CD4-positive, alpha-beta T cell (primary cell): ENCODE data around the gene SHH. TPM values are rescaled to one million over a fixed set of nuclear protein-coding genes. Genes with fewer than 3 reads are reported as not detected.

Experiments used
- ATAC-seq: fragments of 200-7000 bp; cut with Tn5 transposase; one replicate; pipeline ENCODE4 v1.10.0; 2022; ENCODE audit warnings: mild to moderate bottlenecking; ENCODE audit not compliant: poor library complexity
- CTCF ChIA-PET: fragments of 350-600 bp; sonication (Branson Sonifier 250); formaldehyde crosslinking; loops from one replicate; lab custom pipeline; 2021; ENCODE audit warnings: antibody characterized with exemption, inconsistent platforms; lab: Charles Lee
- POLR2A ChIA-PET: fragments of 350-600 bp; sonication (Branson Sonifier 250); formaldehyde crosslinking; loops from one replicate; lab custom pipeline; 2021; ENCODE audit warnings: antibody characterized with exemption, inconsistent platforms; lab: Charles Lee
- DNase-seq, 14 experiments: peaks; one replicate each; pipeline ENCODE4 v3.0.0-alpha.2; 2013 to 2020; ENCODE audit warnings: mixed read lengths in 2 of 14
- H3K27ac ChIP-seq, 2 donors: one replicate each; pipeline versions ENCODE4 v1.5.1 to v1.7.0; 2013; ENCODE audit warnings: low read length in 2 of 2, low read depth in 1 of 2, mild to moderate bottlenecking in 1 of 2
- H3K27me3 ChIP-seq, 2 experiments: 1 replicate in 1 of 2; 2 replicates in 1 of 2; pipeline versions ENCODE4 v1.6.1 to v1.7.0; 2013; ENCODE audit warnings: low read length in 2 of 2, control low read depth in 1 of 2, mild to moderate bottlenecking in 1 of 2, moderate library complexity in 1 of 2; ENCODE audit not compliant: insufficient read depth in 2 of 2, control insufficient read depth in 1 of 2
- H3K36me3 ChIP-seq: one replicate; pipeline ENCODE4 v1.6.1; 2013; ENCODE audit warnings: low read length, control low read depth; ENCODE audit not compliant: insufficient read depth
- H3K4me1 ChIP-seq: one replicate; pipeline ENCODE4 v1.6.1; 2013; ENCODE audit warnings: low read length, control low read depth; ENCODE audit not compliant: insufficient read depth
- H3K4me3 ChIP-seq: one replicate; pipeline ENCODE4 v1.5.1; 2013; ENCODE audit warnings: mild to moderate bottlenecking, low read length, moderate library complexity
- H3K9me3 ChIP-seq, 2 experiments: 1 replicate in 1 of 2; 2 replicates in 1 of 2; pipeline versions ENCODE4 v1.6.1 to v1.7.0; 2013; ENCODE audit warnings: low read length in 2 of 2, mild to moderate bottlenecking in 2 of 2, control low read depth in 1 of 2, moderate library complexity in 1 of 2; ENCODE audit not compliant: control insufficient read depth in 1 of 2, insufficient read depth in 1 of 2
- H3K27ac Mint-ChIP-seq: one replicate; pipeline ENCODE4 v1.8.0; 2020; ENCODE audit warnings: mixed read lengths
- H3K27me3 Mint-ChIP-seq: one replicate; pipeline ENCODE4 v1.8.0; 2021; ENCODE audit warnings: mixed read lengths
- H3K36me3 Mint-ChIP-seq: one replicate; pipeline ENCODE4 v1.8.0; 2021; ENCODE audit warnings: low read depth, mixed read lengths
- H3K4me1 Mint-ChIP-seq: one replicate; pipeline ENCODE4 v1.8.0; 2021; ENCODE audit warnings: low read depth, mixed read lengths
- H3K4me3 Mint-ChIP-seq: one replicate; pipeline ENCODE4 v1.8.0; 2020; ENCODE audit warnings: mild to moderate bottlenecking, mixed read lengths
- H3K9me3 Mint-ChIP-seq: one replicate; pipeline ENCODE4 v1.8.0; 2020; ENCODE audit warnings: mixed read lengths
- intact Hi-C, 2 experiments: fragments of 100-400 bp; cut with DNase I in 1 of 2; cut with micrococcal nuclease in 1 of 2; formaldehyde crosslinking; loops; one replicate each; pipeline versions ENCODE4 v1.15.1 to v1.9.0; 2023 to 2025; cut with DNase I, micrococcal nuclease
- total RNA-seq, 174 experiments: library from RNA in 2 of 174; stranded (reverse) in 2 of 174; gene quantifications; one replicate each; pipeline ENCODE4 v1.2.3 and lab custom pipeline; 2021 to 2026
- TF ChIP-seq, protein P1 (sequence below): fragments of 200-600 bp; IDR thresholded peaks from one replicate; pipeline ENCODE4 v1.8.0; 2022; ENCODE audit warnings: antibody characterized with exemption, mild to moderate bottlenecking

The SHH gene
- total RNA-seq, 2 experiments from 2014 or later, result not detected

DNA sequence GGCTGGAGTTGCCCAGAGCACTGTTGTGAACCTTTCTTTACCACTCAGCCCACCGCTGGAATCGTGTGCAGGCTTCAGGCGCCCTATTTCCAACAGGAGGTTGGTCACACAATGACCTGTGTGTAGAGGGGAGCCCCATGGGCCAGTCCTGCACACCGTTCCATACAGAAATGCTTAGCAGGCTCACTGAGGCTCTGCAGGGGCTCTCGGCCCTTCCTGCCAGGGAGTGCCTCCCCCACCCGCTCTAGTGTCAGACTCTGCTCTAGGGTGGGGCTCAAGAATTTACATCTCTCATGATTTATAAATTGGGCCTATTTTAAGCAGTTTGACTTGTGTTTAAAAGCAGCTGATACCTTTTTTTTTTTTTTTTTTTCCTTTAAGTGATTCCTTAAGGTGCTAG lies 42.0 kb downstream of the SHH start:
- no peak overlapping the region for H3K4me3 ChIP-seq
- DNase-seq (no peak), ATAC-seq (no peak)
- Mint-ChIP-seq H3K27me3 (no peaks in the 10 kb centered on the region), H3K36me3 (peaks cover 92% of the 10 kb centered on the region), H3K4me1 (peaks cover 4% of the 10 kb centered on the region), H3K9me3 (no peaks in the 10 kb centered on the region), H3K27ac (no peak overlapping the region), H3K4me3 (no peak overlapping the region)
- H3K4me1 ChIP-seq, result no peaks in the 10 kb centered on the region
- H3K27me3 ChIP-seq, result no peaks in the 10 kb centered on the region
- ChIA-PET POLR2A (no interaction called here), CTCF (no interaction called here)
- TF ChIP-seq, protein P1, sequence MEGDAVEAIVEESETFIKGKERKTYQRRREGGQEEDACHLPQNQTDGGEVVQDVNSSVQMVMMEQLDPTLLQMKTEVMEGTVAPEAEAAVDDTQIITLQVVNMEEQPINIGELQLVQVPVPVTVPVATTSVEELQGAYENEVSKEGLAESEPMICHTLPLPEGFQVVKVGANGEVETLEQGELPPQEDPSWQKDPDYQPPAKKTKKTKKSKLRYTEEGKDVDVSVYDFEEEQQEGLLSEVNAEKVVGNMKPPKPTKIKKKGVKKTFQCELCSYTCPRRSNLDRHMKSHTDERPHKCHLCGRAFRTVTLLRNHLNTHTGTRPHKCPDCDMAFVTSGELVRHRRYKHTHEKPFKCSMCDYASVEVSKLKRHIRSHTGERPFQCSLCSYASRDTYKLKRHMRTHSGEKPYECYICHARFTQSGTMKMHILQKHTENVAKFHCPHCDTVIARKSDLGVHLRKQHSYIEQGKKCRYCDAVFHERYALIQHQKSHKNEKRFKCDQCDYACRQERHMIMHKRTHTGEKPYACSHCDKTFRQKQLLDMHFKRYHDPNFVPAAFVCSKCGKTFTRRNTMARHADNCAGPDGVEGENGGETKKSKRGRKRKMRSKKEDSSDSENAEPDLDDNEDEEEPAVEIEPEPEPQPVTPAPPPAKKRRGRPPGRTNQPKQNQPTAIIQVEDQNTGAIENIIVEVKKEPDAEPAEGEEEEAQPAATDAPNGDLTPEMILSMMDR, result no peak
- intact Hi-C loops, result no loop called here
- peaks cover 92% of the 10 kb centered on the region for H3K36me3 ChIP-seq
- H3K9me3 ChIP-seq, result no peaks in the 10 kb centered on the region
- H3K27ac ChIP-seq, result no peak overlapping the region

DNA sequence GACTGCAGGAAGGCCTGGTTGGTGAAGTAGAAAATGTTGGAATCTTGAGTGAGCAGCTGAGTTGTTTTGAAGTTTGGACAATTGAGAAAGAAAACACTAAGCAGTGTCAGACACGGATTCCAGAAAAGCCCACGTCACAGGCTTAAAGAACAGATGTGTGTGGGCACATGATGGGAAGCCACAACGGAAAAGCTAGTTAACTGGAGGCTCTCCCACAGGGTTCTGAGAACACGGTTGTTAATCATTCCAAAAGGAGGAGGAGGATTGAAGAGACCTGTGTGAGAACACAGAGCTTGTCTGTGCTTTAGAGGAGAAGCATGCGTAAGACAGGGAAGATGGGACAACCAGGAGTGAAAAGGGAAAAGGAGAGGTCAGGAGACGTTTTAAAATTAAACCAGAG lies 42.6 kb downstream of the SHH start:
- Mint-ChIP-seq H3K4me3 (no peak overlapping the region), H3K27ac (no peak overlapping the region), H3K27me3 (no peaks in the 10 kb centered on the region), H3K4me1 (peaks cover 8% of the 10 kb centered on the region), H3K36me3 (peaks cover 92% of the 10 kb centered on the region), H3K9me3 (no peaks in the 10 kb centered on the region)
- ATAC-seq (no peak), DNase-seq (no peak)
- no peaks in the 10 kb centered on the region for H3K27me3 ChIP-seq
- no peaks in the 10 kb centered on the region for H3K9me3 ChIP-seq
- no peak overlapping the region for H3K27ac ChIP-seq
- TF ChIP-seq, protein P1, result no peak
- H3K4me1 ChIP-seq, result peaks cover 4% of the 10 kb centered on the region
- H3K4me3 ChIP-seq, result no peak overlapping the region
- intact Hi-C loops, result loop anchor here (5.0 to 10.0 kb wide), 3 partner anchors 127 to 842 kb away; partner anchors contain the start of genes INSIG1 (in 1 of the 2) and RBM33 (in 1 of the 2)
- peaks cover 91% of the 10 kb centered on the region for H3K36me3 ChIP-seq
- POLR2A ChIA-PET, result no interaction called here
- CTCF ChIA-PET, result no interaction called here

DNA sequence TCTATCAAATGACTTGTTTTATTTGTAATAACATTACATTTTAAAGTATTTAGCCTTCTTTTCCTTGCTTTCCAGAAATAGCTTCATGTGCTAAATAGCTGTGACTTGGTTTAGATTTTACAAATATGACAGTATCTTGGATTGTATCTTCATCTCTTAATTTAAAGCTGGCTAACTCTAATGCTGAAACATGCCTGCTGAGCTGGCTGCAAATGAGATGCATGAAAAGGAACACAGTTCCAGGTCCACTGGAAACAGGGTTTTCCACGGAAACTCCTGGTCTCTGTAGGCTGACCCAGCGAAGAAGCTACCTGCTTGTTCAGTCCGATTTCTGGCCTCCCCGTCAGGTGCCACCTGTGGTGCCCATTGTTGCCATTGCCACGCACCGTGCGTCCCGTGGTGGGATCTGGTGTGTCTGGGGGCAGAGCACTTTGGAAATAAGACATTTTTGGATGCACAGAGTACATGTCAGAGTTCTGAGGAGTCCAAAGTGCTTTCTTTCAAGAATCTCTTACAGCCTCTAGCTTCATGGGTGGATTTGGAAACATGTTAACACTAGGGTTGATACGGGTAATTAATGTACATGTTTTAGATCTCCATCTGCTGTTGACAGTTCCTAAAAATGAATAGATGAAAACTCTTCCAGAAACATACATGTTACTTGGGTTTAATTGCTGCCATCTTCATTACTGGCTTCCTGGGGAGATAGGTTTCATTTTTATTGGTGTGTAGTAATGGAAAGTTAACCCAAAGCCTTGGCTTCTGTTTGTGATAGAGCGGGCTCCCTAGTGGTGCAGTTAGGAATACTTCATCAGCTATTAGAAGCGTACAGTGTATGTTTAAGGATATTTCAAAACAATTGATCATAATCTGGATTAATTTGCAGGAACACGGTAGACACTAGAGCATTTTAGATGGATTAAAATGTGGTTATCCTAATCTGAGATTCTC lies 45.0 kb downstream of the SHH start:
- Histone ChIP-seq H3K27me3 (no peaks in the 10 kb centered on the region), H3K4me1 (peaks cover 28% of the 10 kb centered on the region), H3K4me3 (no peak overlapping the region), H3K9me3 (no peaks in the 10 kb centered on the region), H3K27ac (no peak overlapping the region), H3K36me3 (peaks cover 68% of the 10 kb centered on the region)
- intact Hi-C loops, result loop anchor here (5.0 to 10.0 kb wide), 3 partner anchors 125 to 840 kb away; partner anchors contain the start of genes INSIG1 (in 1 of the 2) and RBM33 (in 1 of the 2)
- Mint-ChIP-seq H3K36me3 (peaks cover 90% of the 10 kb centered on the region), H3K4me1 (peaks cover 33% of the 10 kb centered on the region), H3K9me3 (no peaks in the 10 kb centered on the region), H3K27ac (no peak overlapping the region), H3K27me3 (no peaks in the 10 kb centered on the region), H3K4me3 (no peak overlapping the region)
- TF ChIP-seq, protein P1, result no peak
- POLR2A ChIA-PET, result interaction anchor here (0.6 to 1.8 kb wide), 3 partner anchors 123 to 174 kb away, joined by 3 to 4 read pairs (median 3); partner anchors contain the start of gene RBM33
- CTCF ChIA-PET, result interaction anchor here (1.0 to 2.9 kb wide), 4 partner anchors 169 to 853 kb away, joined by 3 to 26 read pairs (median 4); no protein-coding TSS in a partner anchor
- ATAC-seq (no peak), DNase-seq (no peak)
